AG09319 (cell line): ENCODE measurements around the gene B3GNT3.

Experiments
- DNase-seq: peaks from one replicate; pipeline ENCODE4 v3.0.0-alpha.2; 2010; ENCODE audit warnings: low read depth; ENCODE audit errors: extremely low read depth
- CTCF ChIP-seq: IDR thresholded peaks from 2 replicates; pipeline ENCODE4 v1.5.1; 2011; ENCODE audit warnings: low read depth, mild to moderate bottlenecking, inconsistent platforms, low read length, moderate library complexity

Gene B3GNT3

GRCh38 chr19:17860993-17861360 lies 66.0 kb downstream of the B3GNT3 start:
- DNase-seq, result no peak
- no peak for TF ChIP-seq CTCF

- TF ChIP-seq CTCF, result no peak
These were observed 66.8 kb downstream of the B3GNT3 start for GRCh38 chr19:17861542-17862402.

GRCh38 chr19:17862711-17863519 lies 68.0 kb downstream of the B3GNT3 start:
- no peak for TF ChIP-seq CTCF
- no peak for DNase-seq

More at GRCh38 chr19:17861542-17862402, 66.8 kb downstream of the B3GNT3 start:
- no peak for DNase-seq
